IMR-90 (cell line): ENCODE results near the gene ROGDI. TPM values are rescaled to one million over a fixed set of nuclear protein-coding genes. Genes with fewer than 3 reads are reported as not detected.

Experiments
- ATAC-seq: fragments of 200-7000 bp; cut with Tn5 transposase; 2 replicates; pipeline ENCODE4 v1.9.1; 2020; ENCODE audit warnings: low read depth, mild to moderate bottlenecking, moderate library complexity
- BruUV-seq: library from RNA; stranded (reverse); fragments of 400-500 nt; replicated peaks from 2 replicates; lab custom pipeline; 2021; lab: Mats Ljungman, UMichigan
- CTCF ChIA-PET: fragments of 300-600 bp; formaldehyde crosslinking; extraction: SDS; loops from one replicate; lab custom pipeline; 2021; ENCODE audit warnings: antibody characterized with exemption; lab: Yijun Ruan, JAX
- POLR2A ChIA-PET: fragments of 300-600 bp; sonication (Branson Sonifier 250); formaldehyde crosslinking; loops from one replicate; lab custom pipeline; 2022; ENCODE audit warnings: antibody characterized with exemption; ENCODE audit not compliant: unreplicated experiment; lab: Charles Lee
- DNase-seq: peaks from one replicate; pipeline ENCODE4 v3.0.0; 2013
- H2AFZ ChIP-seq: replicated peaks from 2 replicates; pipeline ENCODE3; 2013; ENCODE audit warnings: low read length, mild to moderate bottlenecking; ENCODE audit not compliant: poor library complexity
- H2AK5ac ChIP-seq: 2 replicates; pipeline ENCODE4 v1.6.1; 2013; ENCODE audit warnings: low read depth, low read length, inconsistent platforms
- H2AK9ac ChIP-seq: replicated peaks from 2 replicates; pipeline ENCODE3; 2013; ENCODE audit warnings: mild to moderate bottlenecking, low read depth, low read length, moderate library complexity; ENCODE audit not compliant: poor library complexity
- H2BK120ac ChIP-seq: 2 replicates; pipeline ENCODE4 v1.6.1; 2013; ENCODE audit warnings: low read depth, low read length, inconsistent platforms
- H2BK15ac ChIP-seq: 3 replicates; pipeline ENCODE4 v1.6.1; 2013; ENCODE audit warnings: low read depth, low read length, inconsistent platforms
- H2BK20ac ChIP-seq: 2 replicates; pipeline ENCODE4 v1.6.1; 2013; ENCODE audit warnings: low read depth, mild to moderate bottlenecking, inconsistent platforms, low read length, moderate library complexity
- H2BK5ac ChIP-seq: 2 replicates; pipeline ENCODE4 v1.6.1; 2013; ENCODE audit warnings: mild to moderate bottlenecking, low read depth, low read length, inconsistent platforms; ENCODE audit not compliant: poor library complexity, severe bottlenecking
- H3K14ac ChIP-seq: replicated peaks from 2 replicates; pipeline ENCODE4 v1.6.1; 2013; ENCODE audit warnings: low read depth, low read length, inconsistent platforms
- H3K18ac ChIP-seq: 2 replicates; pipeline ENCODE4 v1.6.1; 2013; ENCODE audit warnings: low read depth, low read length, control low read depth
- H3K23ac ChIP-seq: 2 replicates; pipeline ENCODE4 v1.6.1; 2013; ENCODE audit warnings: low read depth, low read length, inconsistent platforms
- H3K27ac ChIP-seq: 2 replicates; pipeline ENCODE4 v1.5.1; 2013; ENCODE audit warnings: mild to moderate bottlenecking, control low read depth, low read length; ENCODE audit not compliant: insufficient read depth
- H3K27me3 ChIP-seq: 2 replicates; pipeline ENCODE4 v1.6.1; 2013; ENCODE audit warnings: low read length; ENCODE audit not compliant: control insufficient read depth, insufficient read depth
- H3K36me3 ChIP-seq: 2 replicates; pipeline ENCODE4 v1.6.1; 2013; ENCODE audit warnings: low read length, mixed read lengths; ENCODE audit not compliant: control insufficient read depth, insufficient read depth
- H3K4ac ChIP-seq: 2 replicates; pipeline ENCODE4 v1.6.1; 2013; ENCODE audit warnings: low read depth, low read length, inconsistent platforms
- H3K4me1 ChIP-seq: 2 replicates; pipeline ENCODE4 v1.6.1; 2013; ENCODE audit warnings: low read length, mixed read lengths; ENCODE audit not compliant: control insufficient read depth, insufficient read depth
- H3K4me2 ChIP-seq: 2 replicates; pipeline ENCODE4 v1.6.1; 2013; ENCODE audit warnings: low read depth, mild to moderate bottlenecking, control low read depth, low read length, moderate library complexity
- H3K4me3 ChIP-seq: 2 replicates; pipeline ENCODE4 v1.5.1; 2013; ENCODE audit warnings: low read depth, mild to moderate bottlenecking, control low read depth, low read length, moderate library complexity; ENCODE audit not compliant: insufficient read depth
- H3K56ac ChIP-seq: 2 replicates; pipeline ENCODE4 v1.6.1; 2013; ENCODE audit warnings: low read length, inconsistent platforms; ENCODE audit not compliant: insufficient read depth; ENCODE audit errors: extremely low read depth
- H3K79me1 ChIP-seq, 2 experiments: 2 replicates each; pipeline ENCODE4 v1.6.1; 2013; ENCODE audit warnings: low read length in 2 of 2, inconsistent platforms in 1 of 2, low read depth in 1 of 2
- H3K9ac ChIP-seq: 2 replicates; pipeline ENCODE4 v1.6.1; 2013; ENCODE audit warnings: low read depth, low read length, control low read depth
- H3K9me1 ChIP-seq: 2 replicates; pipeline ENCODE4 v1.6.1; 2013; ENCODE audit warnings: low read length, inconsistent platforms; ENCODE audit not compliant: insufficient read depth
- H3K9me3 ChIP-seq: 2 replicates; pipeline ENCODE4 v1.6.1; 2013; ENCODE audit warnings: low read length; ENCODE audit not compliant: control insufficient read depth, insufficient read depth
- H4K20me1 ChIP-seq: 2 replicates; pipeline ENCODE4 v1.6.1; 2013; ENCODE audit warnings: low read length, inconsistent platforms; ENCODE audit not compliant: insufficient read depth
- H4K5ac ChIP-seq: 2 replicates; pipeline ENCODE4 v1.6.1; 2013; ENCODE audit warnings: mild to moderate bottlenecking, low read depth, low read length, control low read depth
- H4K8ac ChIP-seq, 2 experiments: 2 replicates each; pipeline ENCODE4 v1.6.1; 2013; ENCODE audit warnings: low read depth in 2 of 2, low read length in 2 of 2, control low read depth in 1 of 2, inconsistent platforms in 1 of 2
- H4K91ac ChIP-seq: 2 replicates; pipeline ENCODE4 v1.6.1; 2013; ENCODE audit warnings: low read depth, low read length, inconsistent platforms; ENCODE audit not compliant: insufficient read depth
- BHLHE40 ChIP-seq: fragments of 150-350 bp; IDR thresholded peaks from 2 replicates; pipeline ENCODE4 v1.6.1; 2016; ENCODE audit warnings: mild to moderate bottlenecking, low read depth, low read length
- CHD1 ChIP-seq: IDR thresholded peaks from 2 replicates; pipeline ENCODE4 v1.6.1; 2012; ENCODE audit warnings: low read depth, low read length, improper control_type of control experiment
- CTCF ChIP-seq: conservative IDR thresholded peaks from 2 replicates; pipeline ENCODE4 v1.5.1; 2012; ENCODE audit warnings: mild to moderate bottlenecking, low read depth, low read length, improper control_type of control experiment
- ELK1 ChIP-seq: fragments of 150-350 bp; IDR thresholded peaks from 2 replicates; pipeline ENCODE4 v1.6.1; 2016; ENCODE audit warnings: low read depth, mild to moderate bottlenecking, low read length, moderate library complexity, borderline replicate concordance
- FOS ChIP-seq: fragments of 150-350 bp; IDR thresholded peaks from 2 replicates; pipeline ENCODE4 v1.6.1; 2016; ENCODE audit warnings: low read depth, low read length
- MAZ ChIP-seq: IDR thresholded peaks from 2 replicates; pipeline ENCODE4 v1.6.1; 2012; ENCODE audit warnings: low read depth, mild to moderate bottlenecking, low read length, improper control_type of control experiment, moderate library complexity, borderline replicate concordance
- MXI1 ChIP-seq: IDR thresholded peaks from 2 replicates; pipeline ENCODE4 v1.6.1; 2012; ENCODE audit warnings: low read depth, mild to moderate bottlenecking, low read length, moderate library complexity, borderline replicate concordance
- NFE2L2 ChIP-seq: fragments of 150-350 bp; IDR thresholded peaks from 2 replicates; pipeline ENCODE4 v1.6.1; 2016; ENCODE audit warnings: low read depth, mild to moderate bottlenecking, low read length
- POLR2A ChIP-seq: IDR thresholded peaks from 2 replicates; pipeline ENCODE4 v1.6.1; 2012; ENCODE audit warnings: mild to moderate bottlenecking, low read depth, low read length
- RCOR1 ChIP-seq: IDR thresholded peaks from 2 replicates; pipeline ENCODE4 v1.6.1; 2012; ENCODE audit warnings: mild to moderate bottlenecking, low read length, improper control_type of control experiment; ENCODE audit not compliant: insufficient replicate concordance
- RFX5 ChIP-seq: IDR thresholded peaks from 2 replicates; pipeline ENCODE4 v1.8.0; 2012; ENCODE audit warnings: low read depth, mild to moderate bottlenecking, low read length, moderate library complexity
- SMC3 ChIP-seq: fragments of 150-350 bp; IDR thresholded peaks from 2 replicates; pipeline ENCODE4 v1.6.1; 2016; ENCODE audit warnings: low read depth, mild to moderate bottlenecking, antibody characterized with exemption, low read length, moderate library complexity
- USF2 ChIP-seq: fragments of 150-350 bp; IDR thresholded peaks from 2 replicates; pipeline ENCODE4 v1.6.1; 2017; ENCODE audit warnings: mild to moderate bottlenecking, antibody characterized with exemption, low read length, low read depth
- WGBS, 2 experiments: methylation state at CpG; one replicate each; pipeline versions ENCODE4 v1.1.5 to v1.1.7; 2013; ENCODE audit warnings: missing lambda C conversion rate in 2 of 2; ENCODE audit not compliant: insufficient read length in 1 of 2; ENCODE audit errors: extremely low coverage in 2 of 2; 5-methylcytosine and 5-hydroxymethylcytosine counted together
- dilution Hi-C: fragments of 300-500 bp; cut with HindIII; formaldehyde crosslinking; loops from one replicate; pipeline ENCODE4 v1.14.3; 2018; ENCODE audit warnings: low sequenced_read_pairs; ENCODE audit not compliant: unreplicated experiment
- in situ Hi-C: fragments of 300-500 bp; cut with MboI; formaldehyde crosslinking; loops from 3 replicates; pipeline ENCODE4 v1.14.3; 2019; ENCODE audit warnings: low sequenced_read_pairs, inconsistent platforms, mixed read lengths
- intact Hi-C: fragments of 100-400 bp; cut with micrococcal nuclease; formaldehyde crosslinking; loops from 2 replicates; pipeline ENCODE4 v1.10.0; 2022
- polyA plus RNA-seq, 3 experiments: library from polyadenylated mRNA; depleted of rRNA; stranded (reverse); fragments of >200 nt; gene quantifications; 2 replicates each; pipeline ENCODE4 v1.2.3, GENCODE V29; 2012; ENCODE audit warnings: low replicate concordance in 1 of 3
- total RNA-seq: library from RNA; depleted of rRNA; stranded (reverse); fragments of >200 nt; gene quantifications from 2 replicates; pipeline ENCODE4 v1.2.3, GENCODE V29; 2012

ROGDI gene
- total and polyA plus RNA-seq, 2 of the 4 experiments (the other 2 are of a cell fraction): 13.6 to 27.1 TPM

- in situ Hi-C loops: no loop called here
- no peak overlapping the region for H4K91ac ChIP-seq
- H2BK20ac ChIP-seq: no peak overlapping the region
- no peak overlapping the region for H3K4me3 ChIP-seq
- H2BK120ac ChIP-seq: no peak overlapping the region
- 83% methylated on average over 1 of the region's 8 CpGs; no CpG with 5 or more reads in 1 of the 2 experiments for WGBS, 2 experiments
- no peak overlapping the region for H3K4ac ChIP-seq
- peaks cover 4% of the 10 kb centered on the region for H3K9me3 ChIP-seq
- H4K5ac ChIP-seq: no peak overlapping the region
- no TSS peak for BruUV-seq
- peaks cover 44% of the 10 kb centered on the region for H3K36me3 ChIP-seq
- POLR2A ChIA-PET: no interaction called here
- no peak overlapping the region for H2AK5ac ChIP-seq
- H3K27me3 ChIP-seq: no peaks in the 10 kb centered on the region
- no peak overlapping the region for H2AK9ac ChIP-seq
- H3K4me2 ChIP-seq: no peak overlapping the region
- H4K8ac ChIP-seq: no peak overlapping the region
- ATAC-seq (no peak), DNase-seq (no peak)
- H3K79me1 ChIP-seq: peaks cover 5 to 8% of the 10 kb centered on the region in 2 experiments; a peak in 3 of 4 replicates
- no peaks in the 10 kb centered on the region for H3K9me1 ChIP-seq
- H3K4me1 ChIP-seq: no peaks in the 10 kb centered on the region
- no peak overlapping the region for H2BK15ac ChIP-seq
- no peak overlapping the region for H3K56ac ChIP-seq
- H3K27ac ChIP-seq: no peak overlapping the region
- no peak overlapping the region for H2AFZ ChIP-seq
- no peak overlapping the region for H3K18ac ChIP-seq
- H4K20me1 ChIP-seq: peaks cover 5% of the 10 kb centered on the region; the same call in 1 of the 2 replicates
- H3K9ac ChIP-seq: no peak overlapping the region
- TF ChIP-seq CTCF: no peak
- TF ChIP-seq POLR2A: no peak
- TF ChIP-seq RFX5: no peak
- no peak for TF ChIP-seq RCOR1
- no peak for TF ChIP-seq FOS
- TF ChIP-seq BHLHE40: no peak
- no peak for TF ChIP-seq USF2
- no peak for TF ChIP-seq ELK1
- no peak for TF ChIP-seq MXI1
- TF ChIP-seq NFE2L2: no peak
- no peak for TF ChIP-seq SMC3
- TF ChIP-seq CHD1: no peak
- no peak for TF ChIP-seq MAZ
- CTCF ChIA-PET: no interaction called here
- intact Hi-C loops: no loop called here
- no peak overlapping the region for H3K23ac ChIP-seq
- H2BK5ac ChIP-seq: no peak overlapping the region
- dilution Hi-C loops: no loop called here
- no peak overlapping the region for H3K14ac ChIP-seq
Measured at GRCh38 chr16:4750896-4751295, 51.5 kb downstream of the ROGDI start.
